ENCODE data around the gene FAM120A. TPM values are rescaled to one million over a fixed set of nuclear protein-coding genes. Genes with fewer than 3 reads are reported as not detected.

FAM120A gene
- total RNA-seq, 1 experiment from 2014 or later, result 53.3 TPM

DNA sequence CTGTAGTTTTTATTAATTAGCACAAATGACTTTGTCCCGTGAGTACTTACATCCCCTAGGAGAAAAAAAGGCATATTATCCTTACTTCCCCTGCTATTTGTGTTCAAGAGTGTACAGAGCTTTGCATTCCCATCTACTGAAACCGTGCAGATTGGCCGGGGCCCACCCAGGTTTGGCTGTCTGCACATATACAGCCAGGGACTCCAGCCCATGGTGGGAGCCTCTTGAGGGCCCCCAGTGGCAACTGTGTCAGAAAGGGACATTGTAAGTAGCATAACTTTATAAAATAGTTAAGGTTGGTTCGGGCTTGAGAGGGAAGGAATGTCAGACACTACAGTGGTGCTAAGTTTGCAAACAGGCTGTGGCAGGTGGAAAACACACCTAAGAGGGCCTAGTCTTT, 149.6 kb downstream of the FAM120A start (continued):
- TF ChIP-seq JAZF1 (CRISPR knock-in tag; IDR thresholded peaks at IDR 0.05) (no peak), ZNF396 (CRISPR knock-in tag; IDR thresholded peaks at IDR 0.05; ENCODE audit: borderline replicate concordance) (no peak), GTF2I (CRISPR knock-in tag; conservative IDR thresholded peaks at IDR 0.05) (no peak), ETV6 (CRISPR knock-in tag; IDR thresholded peaks at IDR 0.05) (no peak)
- TF ChIP-seq, protein P1, sequence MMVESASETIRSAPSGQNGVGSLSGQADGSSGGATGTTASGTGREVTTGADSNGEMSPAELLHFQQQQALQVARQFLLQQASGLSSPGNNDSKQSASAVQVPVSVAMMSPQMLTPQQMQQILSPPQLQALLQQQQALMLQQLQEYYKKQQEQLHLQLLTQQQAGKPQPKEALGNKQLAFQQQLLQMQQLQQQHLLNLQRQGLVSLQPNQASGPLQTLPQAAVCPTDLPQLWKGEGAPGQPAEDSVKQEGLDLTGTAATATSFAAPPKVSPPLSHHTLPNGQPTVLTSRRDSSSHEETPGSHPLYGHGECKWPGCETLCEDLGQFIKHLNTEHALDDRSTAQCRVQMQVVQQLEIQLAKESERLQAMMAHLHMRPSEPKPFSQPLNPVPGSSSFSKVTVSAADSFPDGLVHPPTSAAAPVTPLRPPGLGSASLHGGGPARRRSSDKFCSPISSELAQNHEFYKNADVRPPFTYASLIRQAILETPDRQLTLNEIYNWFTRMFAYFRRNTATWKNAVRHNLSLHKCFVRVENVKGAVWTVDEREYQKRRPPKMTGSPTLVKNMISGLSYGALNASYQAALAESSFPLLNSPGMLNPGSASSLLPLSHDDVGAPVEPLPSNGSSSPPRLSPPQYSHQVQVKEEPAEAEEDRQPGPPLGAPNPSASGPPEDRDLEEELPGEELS (CRISPR knock-in tag; IDR thresholded peaks at IDR 0.05), result no peak

DNA sequence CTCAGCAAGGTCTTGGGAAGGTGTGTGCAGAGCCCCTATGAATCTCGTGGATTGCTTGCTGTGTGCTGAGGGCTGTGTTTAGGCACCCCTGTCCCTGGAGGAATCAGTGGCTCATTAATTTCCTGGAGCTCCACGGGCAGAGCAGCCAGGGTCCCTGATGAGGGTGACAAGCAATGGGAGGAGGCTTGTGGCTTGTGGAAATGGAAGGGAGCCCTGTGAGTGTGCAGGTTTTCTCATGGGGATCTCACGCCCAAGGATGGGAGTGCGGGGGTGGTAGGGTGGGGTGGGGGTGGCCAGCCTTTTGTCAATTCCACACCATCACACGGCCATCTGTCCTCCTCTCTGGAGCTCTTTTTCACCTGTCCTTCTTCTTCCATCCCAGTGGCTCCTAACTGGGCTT, 150.2 kb downstream of the FAM120A start:
- TF ChIP-seq FOXJ3 (CRISPR knock-in tag; IDR thresholded peaks at IDR 0.05; ENCODE audit: borderline replicate concordance), result no peak
- no peak for TF ChIP-seq SMAD4 (CRISPR knock-in tag; IDR thresholded peaks at IDR 0.05)
- Mint-ChIP-seq H3K4me1 (peaks cover 56% of the 10 kb centered on the region), H3K27me3 (ENCODE audit: low read depth) (no peaks in the 10 kb centered on the region; the same call in 1 of the 2 replicates), H3K36me3 (peaks cover 5% of the 10 kb centered on the region), H3K4me3 (no peak overlapping the region), H3K27ac (no peak overlapping the region), H3K9me3 (peaks cover 17% of the 10 kb centered on the region)
- ChIA-PET POLR2A (no interaction called here), CTCF (interaction anchor here (1.1 to 1.5 kb wide), 2 partner anchors 9 to 448 kb away, joined by 3 read pairs; no protein-coding TSS in a partner anchor)
- DNase-seq (ENCODE audit: low spot score) (no peak), ATAC-seq (no peak)

DNA sequence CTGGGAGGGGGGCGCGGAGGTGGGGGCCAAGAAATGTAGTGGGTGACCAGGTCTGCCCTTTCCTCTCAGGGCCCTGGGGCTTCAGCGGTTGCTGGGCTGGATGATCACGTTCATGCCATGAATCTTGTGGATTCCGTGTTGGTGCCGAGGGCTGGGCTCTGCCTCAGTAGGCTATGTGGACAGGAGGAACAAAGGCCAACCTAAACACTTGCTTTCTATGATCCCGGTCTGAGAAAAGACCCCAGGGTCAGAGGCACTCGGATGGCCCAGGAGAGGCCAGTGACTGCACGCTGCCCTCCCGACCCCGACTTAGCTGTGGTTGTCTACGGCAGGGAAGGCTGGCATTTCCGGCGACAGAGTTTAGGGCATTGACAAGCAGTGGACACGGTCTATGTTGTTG, 151.5 kb downstream of the FAM120A start:
- Mint-ChIP-seq H3K9me3 (peaks cover 21% of the 10 kb centered on the region), H3K4me1 (peaks cover 53% of the 10 kb centered on the region), H3K4me3 (no peak overlapping the region), H3K36me3 (peaks cover 5% of the 10 kb centered on the region), H3K27ac (no peak overlapping the region), H3K27me3 (ENCODE audit: low read depth) (no peaks in the 10 kb centered on the region; the same call in 1 of the 2 replicates)
- POLR2A ChIA-PET, result no interaction called here
- DNase-seq (ENCODE audit: low spot score) (no peak), ATAC-seq (no peak)
- CTCF ChIA-PET, result no interaction called here
- TF ChIP-seq EMX1 (CRISPR knock-in tag; IDR thresholded peaks at IDR 0.05) (no peak), CREM (CRISPR knock-in tag; IDR thresholded peaks at IDR 0.05) (no peak), SMAD4 (CRISPR knock-in tag; IDR thresholded peaks at IDR 0.05) (no peak), TEAD4 (CRISPR knock-in tag; IDR thresholded peaks at IDR 0.05) (no peak), JAZF1 (CRISPR knock-in tag; IDR thresholded peaks at IDR 0.05) (no peak), KAT7 (CRISPR knock-in tag; IDR thresholded peaks at IDR 0.05; ENCODE audit: borderline replicate concordance) (no peak)
- TF ChIP-seq, protein P2, sequence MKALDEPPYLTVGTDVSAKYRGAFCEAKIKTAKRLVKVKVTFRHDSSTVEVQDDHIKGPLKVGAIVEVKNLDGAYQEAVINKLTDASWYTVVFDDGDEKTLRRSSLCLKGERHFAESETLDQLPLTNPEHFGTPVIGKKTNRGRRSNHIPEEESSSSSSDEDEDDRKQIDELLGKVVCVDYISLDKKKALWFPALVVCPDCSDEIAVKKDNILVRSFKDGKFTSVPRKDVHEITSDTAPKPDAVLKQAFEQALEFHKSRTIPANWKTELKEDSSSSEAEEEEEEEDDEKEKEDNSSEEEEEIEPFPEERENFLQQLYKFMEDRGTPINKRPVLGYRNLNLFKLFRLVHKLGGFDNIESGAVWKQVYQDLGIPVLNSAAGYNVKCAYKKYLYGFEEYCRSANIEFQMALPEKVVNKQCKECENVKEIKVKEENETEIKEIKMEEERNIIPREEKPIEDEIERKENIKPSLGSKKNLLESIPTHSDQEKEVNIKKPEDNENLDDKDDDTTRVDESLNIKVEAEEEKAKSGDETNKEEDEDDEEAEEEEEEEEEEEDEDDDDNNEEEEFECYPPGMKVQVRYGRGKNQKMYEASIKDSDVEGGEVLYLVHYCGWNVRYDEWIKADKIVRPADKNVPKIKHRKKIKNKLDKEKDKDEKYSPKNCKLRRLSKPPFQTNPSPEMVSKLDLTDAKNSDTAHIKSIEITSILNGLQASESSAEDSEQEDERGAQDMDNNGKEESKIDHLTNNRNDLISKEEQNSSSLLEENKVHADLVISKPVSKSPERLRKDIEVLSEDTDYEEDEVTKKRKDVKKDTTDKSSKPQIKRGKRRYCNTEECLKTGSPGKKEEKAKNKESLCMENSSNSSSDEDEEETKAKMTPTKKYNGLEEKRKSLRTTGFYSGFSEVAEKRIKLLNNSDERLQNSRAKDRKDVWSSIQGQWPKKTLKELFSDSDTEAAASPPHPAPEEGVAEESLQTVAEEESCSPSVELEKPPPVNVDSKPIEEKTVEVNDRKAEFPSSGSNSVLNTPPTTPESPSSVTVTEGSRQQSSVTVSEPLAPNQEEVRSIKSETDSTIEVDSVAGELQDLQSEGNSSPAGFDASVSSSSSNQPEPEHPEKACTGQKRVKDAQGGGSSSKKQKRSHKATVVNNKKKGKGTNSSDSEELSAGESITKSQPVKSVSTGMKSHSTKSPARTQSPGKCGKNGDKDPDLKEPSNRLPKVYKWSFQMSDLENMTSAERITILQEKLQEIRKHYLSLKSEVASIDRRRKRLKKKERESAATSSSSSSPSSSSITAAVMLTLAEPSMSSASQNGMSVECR (CRISPR knock-in tag; IDR thresholded peaks at IDR 0.05; ENCODE audit: borderline replicate concordance), result no peak
- TF ChIP-seq, protein P3, sequence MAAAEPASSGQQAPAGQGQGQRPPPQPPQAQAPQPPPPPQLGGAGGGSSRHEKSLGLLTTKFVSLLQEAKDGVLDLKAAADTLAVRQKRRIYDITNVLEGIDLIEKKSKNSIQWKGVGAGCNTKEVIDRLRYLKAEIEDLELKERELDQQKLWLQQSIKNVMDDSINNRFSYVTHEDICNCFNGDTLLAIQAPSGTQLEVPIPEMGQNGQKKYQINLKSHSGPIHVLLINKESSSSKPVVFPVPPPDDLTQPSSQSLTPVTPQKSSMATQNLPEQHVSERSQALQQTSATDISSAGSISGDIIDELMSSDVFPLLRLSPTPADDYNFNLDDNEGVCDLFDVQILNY (CRISPR knock-in tag; IDR thresholded peaks at IDR 0.05), result no peak
- TF ChIP-seq, protein P4, sequence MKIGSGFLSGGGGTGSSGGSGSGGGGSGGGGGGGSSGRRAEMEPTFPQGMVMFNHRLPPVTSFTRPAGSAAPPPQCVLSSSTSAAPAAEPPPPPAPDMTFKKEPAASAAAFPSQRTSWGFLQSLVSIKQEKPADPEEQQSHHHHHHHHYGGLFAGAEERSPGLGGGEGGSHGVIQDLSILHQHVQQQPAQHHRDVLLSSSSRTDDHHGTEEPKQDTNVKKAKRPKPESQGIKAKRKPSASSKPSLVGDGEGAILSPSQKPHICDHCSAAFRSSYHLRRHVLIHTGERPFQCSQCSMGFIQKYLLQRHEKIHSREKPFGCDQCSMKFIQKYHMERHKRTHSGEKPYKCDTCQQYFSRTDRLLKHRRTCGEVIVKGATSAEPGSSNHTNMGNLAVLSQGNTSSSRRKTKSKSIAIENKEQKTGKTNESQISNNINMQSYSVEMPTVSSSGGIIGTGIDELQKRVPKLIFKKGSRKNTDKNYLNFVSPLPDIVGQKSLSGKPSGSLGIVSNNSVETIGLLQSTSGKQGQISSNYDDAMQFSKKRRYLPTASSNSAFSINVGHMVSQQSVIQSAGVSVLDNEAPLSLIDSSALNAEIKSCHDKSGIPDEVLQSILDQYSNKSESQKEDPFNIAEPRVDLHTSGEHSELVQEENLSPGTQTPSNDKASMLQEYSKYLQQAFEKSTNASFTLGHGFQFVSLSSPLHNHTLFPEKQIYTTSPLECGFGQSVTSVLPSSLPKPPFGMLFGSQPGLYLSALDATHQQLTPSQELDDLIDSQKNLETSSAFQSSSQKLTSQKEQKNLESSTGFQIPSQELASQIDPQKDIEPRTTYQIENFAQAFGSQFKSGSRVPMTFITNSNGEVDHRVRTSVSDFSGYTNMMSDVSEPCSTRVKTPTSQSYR (CRISPR knock-in tag; IDR thresholded peaks at IDR 0.05), result no peak
- TF ChIP-seq, protein P5, sequence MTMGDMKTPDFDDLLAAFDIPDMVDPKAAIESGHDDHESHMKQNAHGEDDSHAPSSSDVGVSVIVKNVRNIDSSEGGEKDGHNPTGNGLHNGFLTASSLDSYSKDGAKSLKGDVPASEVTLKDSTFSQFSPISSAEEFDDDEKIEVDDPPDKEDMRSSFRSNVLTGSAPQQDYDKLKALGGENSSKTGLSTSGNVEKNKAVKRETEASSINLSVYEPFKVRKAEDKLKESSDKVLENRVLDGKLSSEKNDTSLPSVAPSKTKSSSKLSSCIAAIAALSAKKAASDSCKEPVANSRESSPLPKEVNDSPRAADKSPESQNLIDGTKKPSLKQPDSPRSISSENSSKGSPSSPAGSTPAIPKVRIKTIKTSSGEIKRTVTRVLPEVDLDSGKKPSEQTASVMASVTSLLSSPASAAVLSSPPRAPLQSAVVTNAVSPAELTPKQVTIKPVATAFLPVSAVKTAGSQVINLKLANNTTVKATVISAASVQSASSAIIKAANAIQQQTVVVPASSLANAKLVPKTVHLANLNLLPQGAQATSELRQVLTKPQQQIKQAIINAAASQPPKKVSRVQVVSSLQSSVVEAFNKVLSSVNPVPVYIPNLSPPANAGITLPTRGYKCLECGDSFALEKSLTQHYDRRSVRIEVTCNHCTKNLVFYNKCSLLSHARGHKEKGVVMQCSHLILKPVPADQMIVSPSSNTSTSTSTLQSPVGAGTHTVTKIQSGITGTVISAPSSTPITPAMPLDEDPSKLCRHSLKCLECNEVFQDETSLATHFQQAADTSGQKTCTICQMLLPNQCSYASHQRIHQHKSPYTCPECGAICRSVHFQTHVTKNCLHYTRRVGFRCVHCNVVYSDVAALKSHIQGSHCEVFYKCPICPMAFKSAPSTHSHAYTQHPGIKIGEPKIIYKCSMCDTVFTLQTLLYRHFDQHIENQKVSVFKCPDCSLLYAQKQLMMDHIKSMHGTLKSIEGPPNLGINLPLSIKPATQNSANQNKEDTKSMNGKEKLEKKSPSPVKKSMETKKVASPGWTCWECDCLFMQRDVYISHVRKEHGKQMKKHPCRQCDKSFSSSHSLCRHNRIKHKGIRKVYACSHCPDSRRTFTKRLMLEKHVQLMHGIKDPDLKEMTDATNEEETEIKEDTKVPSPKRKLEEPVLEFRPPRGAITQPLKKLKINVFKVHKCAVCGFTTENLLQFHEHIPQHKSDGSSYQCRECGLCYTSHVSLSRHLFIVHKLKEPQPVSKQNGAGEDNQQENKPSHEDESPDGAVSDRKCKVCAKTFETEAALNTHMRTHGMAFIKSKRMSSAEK (CRISPR knock-in tag; IDR thresholded peaks at IDR 0.05; ENCODE audit: borderline replicate concordance), result no peak

Data from WTC11 (cell line).